GM12864 (cell line): ENCODE measurements around the gene RELN.

ENCODE experiments used
- DNase-seq: peaks from one replicate; pipeline ENCODE4 v3.0.0-alpha.2; 2011; ENCODE audit warnings: low read depth
- H3K4me3 ChIP-seq: 2 replicates; pipeline ENCODE4 v1.5.1; 2011; ENCODE audit warnings: mild to moderate bottlenecking, low read depth, low read length, control low read depth
- CTCF ChIP-seq: IDR thresholded peaks from 2 replicates; pipeline ENCODE4 v1.5.1; 2011; ENCODE audit warnings: low read depth, mild to moderate bottlenecking, moderate library complexity, low read length, control low read depth, inconsistent platforms; ENCODE audit errors: missing control alignments

RELN gene

GRCh38 chr7:103474956-103475355 is 514.5 kb downstream of the RELN start:
- no peak for TF ChIP-seq CTCF

GRCh38 chr7:103469095-103469948 is 520.1 kb downstream of the RELN start:
- H3K4me3 ChIP-seq, result no peak overlapping the region
- no peak for TF ChIP-seq CTCF
- DNase-seq, result no peak

More at GRCh38 chr7:103474956-103475355, 514.5 kb downstream of the RELN start:
- no peak overlapping the region for H3K4me3 ChIP-seq
- no peak for DNase-seq

GRCh38 chr7:103466814-103467213 is 522.6 kb downstream of the RELN start:
- DNase-seq, result no peak
- H3K4me3 ChIP-seq, result no peak overlapping the region
- TF ChIP-seq CTCF, result no peak

GRCh38 chr7:103462358-103462757 is 527.1 kb downstream of the RELN start:
- no peak overlapping the region for H3K4me3 ChIP-seq
- TF ChIP-seq CTCF, result no peak
- no peak for DNase-seq

- peak; percentile 87 for TF ChIP-seq CTCF
- peak; percentile 16 for DNase-seq
- H3K4me3 ChIP-seq, result no peak overlapping the region
These were observed 542.1 kb downstream of the RELN start for GRCh38 chr7:103447073-103447960.

GRCh38 chr7:103446049-103446520 is 543.4 kb downstream of the RELN start, which contains the start of gene SLC26A5:
Gene SLC26A5 (minus strand): TSS chr7:103446207. CDS start chr7:103421514, 24,693 bp downstream.
- no peak for TF ChIP-seq CTCF
- H3K4me3 ChIP-seq, result no peak within 1 kb of the TSS
- DNase-seq, result no peak
